GM19328 (cell line): Measurements from ENCODE around the gene UBAP1L.
"Not testable (repeated sequence)": the region's sequence is repeated elsewhere in the genome, so short reads cannot be mapped to it uniquely, and the experiment has no call there.

Experiments used
- ATAC-seq: cut with Tn5 transposase; IDR thresholded peaks from one replicate; pipeline ENCODE4 v1.9.1; 2021; ENCODE audit warnings: mild to moderate bottlenecking, moderate library complexity; ENCODE audit not compliant: unreplicated experiment

The UBAP1L gene

DNA sequence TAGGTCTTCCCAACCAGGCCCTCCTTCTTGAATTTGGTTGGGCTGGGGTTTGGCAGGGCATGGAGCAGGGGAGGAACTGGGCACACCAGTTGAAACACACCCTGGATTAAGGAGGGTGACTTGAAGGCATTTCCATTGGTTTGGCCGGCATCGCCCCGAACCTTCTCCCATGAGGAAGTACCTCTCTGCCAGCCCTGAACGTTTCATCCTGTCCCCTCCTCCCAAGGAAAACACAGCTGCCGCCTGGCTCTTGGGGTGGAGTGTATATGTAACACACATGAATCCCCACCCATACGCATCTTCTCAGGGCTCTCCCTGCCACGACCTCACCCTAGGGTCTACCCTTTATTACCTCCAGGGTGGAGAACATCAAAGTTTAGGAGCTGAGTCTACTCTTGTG lies 14.6 kb downstream of the UBAP1L start:
- ATAC-seq = no peak

DNA sequence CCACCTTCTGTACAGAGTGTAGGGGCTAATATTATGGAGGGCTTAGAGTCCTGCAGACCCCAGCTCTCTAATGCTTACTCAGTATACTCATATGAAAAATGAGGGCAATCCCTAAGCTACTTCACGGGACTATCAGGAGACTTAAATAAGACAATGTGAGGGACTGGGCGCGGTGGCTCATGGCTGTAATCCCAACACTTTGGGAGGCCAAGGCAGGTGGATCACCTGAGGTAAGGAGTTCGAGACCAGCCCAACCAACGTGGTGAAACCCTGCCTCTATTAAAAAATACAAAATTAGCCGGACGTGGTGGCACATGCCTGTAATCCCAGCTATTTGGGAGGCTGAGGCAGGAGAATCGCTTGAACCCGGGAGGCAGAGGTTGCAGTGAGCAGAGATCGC lies 15.2 kb downstream of the UBAP1L start:
- ATAC-seq = not testable (repeated sequence)

- no peak for ATAC-seq
These were observed 15.7 kb downstream of the UBAP1L start for GRCh38 chr15:65099336-65099735.

DNA sequence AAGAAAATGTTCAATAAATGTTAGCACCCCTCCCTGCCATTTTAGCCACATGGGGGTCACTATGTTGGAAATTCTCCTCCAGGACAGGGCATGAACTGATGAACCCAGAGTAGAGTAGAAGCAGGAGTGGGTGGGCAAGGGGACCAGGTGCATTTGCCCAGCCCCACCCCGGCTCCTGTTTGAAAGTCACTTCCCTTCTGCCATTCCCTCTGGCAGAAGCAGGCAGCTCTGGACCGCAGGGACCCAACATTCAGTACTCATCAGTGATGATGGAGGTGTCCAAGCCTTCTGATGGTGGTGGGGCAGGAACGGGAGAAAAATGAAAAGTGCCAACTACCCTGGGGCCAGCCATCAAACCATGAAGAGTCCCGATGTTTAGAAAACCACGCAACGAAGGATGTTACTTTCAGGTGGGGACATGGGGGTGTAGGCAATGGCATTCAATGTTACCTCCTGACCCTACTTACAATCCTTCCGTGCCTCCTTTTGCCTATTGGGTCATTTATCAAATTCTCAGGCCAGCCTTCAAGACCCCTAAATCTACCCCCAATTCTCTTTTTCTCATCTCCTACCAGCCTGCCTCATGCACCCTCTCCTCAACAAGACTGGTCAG lies 17.2 kb downstream of the UBAP1L start:
- ATAC-seq = no peak

- no peak for ATAC-seq
These were observed 18.3 kb downstream of the UBAP1L start for GRCh38 chr15:65096481-65097385.

- ATAC-seq = no peak
These were observed 19.3 kb downstream of the UBAP1L start for GRCh38 chr15:65095747-65096104.

DNA sequence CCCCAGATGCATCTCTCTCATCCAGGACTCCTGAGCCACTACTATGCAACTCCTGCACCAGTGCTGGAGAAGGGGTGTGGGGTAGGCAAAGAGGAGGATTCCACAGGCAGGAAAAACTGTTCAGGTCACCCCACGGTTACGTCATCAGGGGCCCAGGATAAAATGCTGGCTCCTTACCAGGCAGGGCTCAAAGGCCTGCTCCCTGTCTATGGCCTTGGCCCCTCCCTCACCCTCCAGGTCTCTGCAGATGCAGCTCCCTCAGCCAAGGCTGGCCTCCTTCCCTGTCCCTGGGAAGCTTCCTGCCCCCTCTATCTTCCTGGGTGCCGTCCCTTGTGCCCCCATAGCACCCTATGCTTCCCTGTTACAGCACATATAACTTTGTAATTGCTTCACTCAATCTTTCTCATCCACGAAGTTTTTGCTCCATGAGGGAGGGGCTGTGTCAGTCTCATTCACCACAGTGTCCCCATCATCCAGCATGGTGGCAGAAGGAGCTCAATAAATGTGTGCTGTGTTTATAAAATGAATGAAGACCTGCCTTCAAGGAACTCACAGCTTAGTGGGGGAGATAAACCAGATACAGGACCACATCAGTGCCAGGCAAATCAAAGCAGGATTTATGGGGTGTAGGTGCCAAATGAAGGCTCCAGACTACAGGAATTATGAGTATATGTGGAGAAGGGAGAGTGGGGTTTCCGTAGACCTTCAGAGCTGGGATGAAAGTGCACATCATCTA lies 19.8 kb downstream of the UBAP1L start:
- ATAC-seq = no peak

DNA sequence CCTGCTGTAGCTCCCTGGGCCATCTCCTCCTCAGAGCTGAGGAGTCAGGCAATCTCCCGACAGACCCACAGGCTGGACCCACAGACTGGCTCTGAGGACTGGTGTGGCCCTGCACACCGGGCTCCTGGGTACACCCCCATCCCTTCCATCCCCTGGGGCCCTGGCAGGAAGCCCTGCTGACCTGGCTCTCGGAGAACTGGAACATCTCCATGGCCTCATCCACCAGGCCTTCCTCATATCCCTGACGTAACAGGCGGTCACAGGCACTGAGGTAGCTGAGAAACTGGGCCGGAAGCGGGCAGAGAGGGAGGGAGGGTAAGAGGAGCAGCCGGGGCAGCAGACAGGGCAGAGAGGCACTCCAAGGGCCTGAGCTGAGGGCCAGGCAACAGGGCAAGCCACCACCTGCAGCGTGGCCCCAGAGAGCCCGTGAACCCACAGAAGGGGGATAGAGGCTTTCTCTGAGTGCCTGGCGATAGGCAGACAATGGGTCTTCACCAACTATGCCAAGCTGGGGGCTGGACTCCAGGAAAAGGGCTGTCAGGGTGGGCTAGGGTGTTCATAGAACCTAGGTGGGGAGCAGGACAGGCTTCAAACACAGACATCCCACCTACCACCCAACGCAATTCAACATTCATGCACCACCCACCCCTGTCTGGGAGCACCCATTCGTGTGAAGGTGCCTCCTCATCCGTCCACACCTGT lies 20.6 kb downstream of the UBAP1L start:
- ATAC-seq = no peak

DNA sequence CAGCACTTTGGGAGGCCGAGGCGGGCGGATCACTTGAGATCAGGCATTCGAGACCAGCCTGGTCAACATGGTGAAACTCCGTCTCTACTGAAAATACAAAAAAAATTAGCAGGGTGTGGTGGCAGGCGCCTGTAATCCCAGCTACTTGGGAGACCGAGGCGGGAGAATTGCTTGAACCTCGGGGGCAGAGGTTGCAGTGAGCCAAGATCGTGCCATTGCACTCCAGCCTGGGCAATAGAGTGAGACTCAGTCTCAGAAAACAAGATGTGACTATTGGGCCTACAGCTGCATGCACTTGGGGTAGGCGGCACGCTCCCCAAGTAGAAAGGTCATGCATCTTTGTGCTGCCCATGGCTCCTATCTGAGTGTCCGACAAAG lies 21.2 kb downstream of the UBAP1L start:
- ATAC-seq = not testable (repeated sequence)

- no peak for ATAC-seq
These were observed 21.8 kb downstream of the UBAP1L start for GRCh38 chr15:65092911-65093792.

- no peak for ATAC-seq
These were observed 22.8 kb downstream of the UBAP1L start for GRCh38 chr15:65091946-65092770.

- ATAC-seq = no peak
These were observed 25.7 kb downstream of the UBAP1L start for GRCh38 chr15:65089206-65089824.

GRCh38 chr15:65088643-65089021 lies 26.4 kb downstream of the UBAP1L start:
- ATAC-seq = no peak

DNA sequence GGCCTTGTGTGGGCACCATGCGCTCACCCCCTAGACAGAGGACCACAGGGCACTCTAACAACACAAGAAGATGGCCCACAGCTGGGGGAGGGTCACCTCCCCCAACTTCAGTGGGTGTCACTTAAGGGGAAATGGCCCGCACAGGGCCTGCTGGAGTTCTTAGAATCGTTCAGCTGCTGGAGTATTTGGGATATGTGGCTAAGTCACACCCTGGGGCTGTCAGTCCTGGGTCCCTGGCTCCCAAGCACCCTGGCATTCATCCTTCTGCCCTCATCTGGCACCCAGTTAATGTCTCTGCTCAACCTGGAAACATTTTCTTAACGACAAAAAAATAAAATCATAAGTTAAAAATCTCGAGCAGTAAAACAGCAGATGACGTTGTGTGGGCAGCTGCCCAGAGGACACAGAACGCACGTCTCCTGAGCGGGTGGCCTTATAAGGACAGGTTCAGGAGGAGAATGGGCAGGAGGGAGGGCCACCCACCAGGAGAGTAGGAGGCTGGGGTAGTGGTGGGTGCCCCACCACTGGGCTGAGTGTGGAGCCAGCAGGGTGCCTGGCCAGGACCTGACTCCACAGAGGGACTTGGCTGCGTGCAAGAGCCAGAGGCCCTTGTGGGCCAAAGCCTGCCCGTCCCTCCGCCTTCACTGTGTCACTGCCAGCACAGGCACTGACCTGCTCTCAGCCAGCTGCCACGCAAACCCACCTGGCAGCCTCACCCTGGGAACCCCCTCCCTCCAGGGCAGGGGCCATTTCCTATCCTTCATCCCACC lies 26.9 kb downstream of the UBAP1L start:
- no peak for ATAC-seq

- no peak for ATAC-seq
These were observed 27.6 kb downstream of the UBAP1L start for GRCh38 chr15:65087411-65087810.

DNA sequence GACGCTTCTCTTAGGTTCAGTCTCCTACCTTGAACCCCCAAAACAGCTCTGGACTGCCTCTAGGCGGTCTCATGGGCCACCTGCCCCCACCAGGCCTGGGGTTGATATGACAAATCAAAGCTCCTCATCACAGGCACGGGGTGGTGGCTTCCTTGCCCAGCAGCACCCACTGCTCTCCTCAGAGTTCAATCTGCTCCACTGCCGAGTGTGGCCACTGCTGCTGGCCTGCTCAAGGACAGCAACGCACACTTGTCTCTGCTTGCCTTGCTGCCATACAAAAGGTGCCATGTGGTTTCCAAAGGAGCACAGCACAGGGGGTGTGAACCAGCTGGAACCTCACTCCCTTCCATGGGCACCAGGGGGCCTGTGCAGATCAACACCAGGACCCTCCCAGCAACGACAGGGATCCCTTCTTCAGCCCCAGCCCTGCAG lies 28.3 kb downstream of the UBAP1L start:
- no peak for ATAC-seq

DNA sequence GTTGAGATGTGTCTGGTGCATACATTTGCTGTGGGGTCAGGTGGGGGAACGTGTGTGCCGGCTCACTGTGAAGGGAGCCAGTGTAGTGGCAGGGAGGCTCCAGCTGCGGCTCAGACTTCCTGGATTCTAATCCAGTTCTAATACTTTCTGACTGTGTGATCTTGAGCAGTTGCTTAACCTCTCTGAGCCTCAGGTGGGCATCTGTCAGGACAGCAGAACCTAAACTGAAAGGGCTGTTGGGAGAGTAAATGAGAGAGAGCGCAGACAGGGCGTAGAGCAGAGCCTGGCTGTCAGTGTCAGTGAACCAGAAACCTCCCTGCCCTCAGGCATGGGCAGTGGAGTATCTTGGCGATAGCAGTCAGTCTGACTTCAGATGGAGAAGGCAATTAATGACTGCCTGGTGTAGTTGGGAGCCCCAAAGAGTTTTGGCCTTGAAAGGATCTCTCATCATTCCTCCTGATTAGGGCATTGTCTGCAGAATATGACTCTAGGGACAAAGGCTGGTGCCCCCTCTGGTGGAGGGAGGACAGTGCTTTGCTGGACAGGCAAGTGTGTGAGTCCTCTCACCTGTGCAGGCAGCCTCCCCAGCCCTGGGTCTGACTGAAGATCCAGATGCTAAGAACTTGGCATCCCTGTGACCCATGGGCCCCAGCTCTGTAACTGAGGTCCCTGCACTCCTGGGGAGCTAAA lies 28.9 kb downstream of the UBAP1L start:
- ATAC-seq = no peak
